Heart left ventricle (tissue), 16 donors: ENCODE measurements around the gene TMCO6. TPM values are rescaled to one million over a fixed set of nuclear protein-coding genes. Genes with fewer than 3 reads are reported as not detected.
A peak's percentile ranks its signal among the peaks of the same experiment; 100 is the strongest.
"Not testable (repeated sequence)": the region's sequence is repeated elsewhere in the genome, so short reads cannot be mapped to it uniquely, and the experiment has no call there.

Experiments
- ATAC-seq, 4 donors: fragments of 200-7000 bp; cut with Tn5 transposase; one replicate each; pipeline ENCODE4 v1.9.1; 2020 to 2022; ENCODE audit warnings: moderate library complexity in 4 of 4, mild to moderate bottlenecking in 3 of 4, moderate number of reproducible peaks in 1 of 4
- DNase-seq, 5 donors: peaks; one replicate each; pipeline ENCODE4 v3.0.0-alpha.2; 2020
- H3K27ac ChIP-seq, 12 donors: fragments of 200-600 bp; sonication (generic) in 4 of 12; one replicate each; pipeline versions ENCODE4 v1.5.0 to v1.8.0; 2016 to 2022; ENCODE audit warnings: mild to moderate bottlenecking in 2 of 12
- H3K27me3 ChIP-seq, 9 donors: fragments of 200-600 bp; sonication (generic) in 2 of 9; one replicate each; pipeline versions ENCODE4 v1.5.1 to v1.8.0; 2016 to 2022; ENCODE audit warnings: mild to moderate bottlenecking in 3 of 9
- H3K36me3 ChIP-seq, 9 donors: fragments of 200-600 bp; sonication (generic) in 2 of 9; one replicate each; pipeline versions ENCODE4 v1.5.0 to v1.8.0; 2018 to 2022; ENCODE audit warnings: mild to moderate bottlenecking in 2 of 9
- H3K4me1 ChIP-seq, 12 donors: fragments of 200-600 bp; sonication (generic) in 4 of 12; one replicate each; pipeline versions ENCODE4 v1.5.0 to v1.8.0; 2016 to 2022; ENCODE audit warnings: mild to moderate bottlenecking in 3 of 12
- H3K4me3 ChIP-seq, 12 donors: fragments of 200-600 bp; sonication (generic) in 4 of 12; one replicate each; pipeline versions ENCODE4 v1.5.0 to v1.8.0; 2017 to 2022; ENCODE audit warnings: mild to moderate bottlenecking in 9 of 12, moderate library complexity in 4 of 12
- H3K9me3 ChIP-seq, 12 donors: fragments of 200-600 bp; sonication (generic) in 4 of 12; one replicate each; pipeline versions ENCODE4 v1.5.0 to v1.8.0; 2016 to 2022; ENCODE audit warnings: mild to moderate bottlenecking in 1 of 12
- CTCF ChIP-seq, 12 donors: fragments of 200-600 bp; sonication (generic) in 4 of 12; IDR thresholded peaks; one replicate each; pipeline versions ENCODE4 v1.5.0 to v1.8.0; 2018 to 2022; ENCODE audit warnings: antibody characterized with exemption in 12 of 12, mild to moderate bottlenecking in 5 of 12
- POLR2A ChIP-seq, 2 donors: fragments of 450-650 bp; IDR thresholded peaks; one replicate each; pipeline ENCODE4 v1.6.1; 2017; ENCODE audit warnings: antibody characterized with exemption in 2 of 2, mild to moderate bottlenecking in 2 of 2, moderate library complexity in 2 of 2
- WGBS, 4 donors: extraction: QIAGEN DNeasy Blood & Tissue Kit in 2 of 4; methylation state at CpG; one replicate each; pipeline versions ENCODE4 v1.1.5 to v1.1.7; 2013 to 2018; 5-methylcytosine and 5-hydroxymethylcytosine counted together
- intact Hi-C, 10 donors: fragments of 100-400 bp; cut with DNase I; formaldehyde crosslinking; loops; one replicate each; pipeline versions ENCODE4 v1.11.1 to v1.14.2; 2022
- polyA plus RNA-seq, 2 donors: library from polyadenylated mRNA; stranded (reverse); fragments of 200-250 nt; gene quantifications; one replicate each; pipeline ENCODE4 v1.2.3, GENCODE V29; 2013
- total RNA-seq, 9 donors: library from RNA; depleted of rRNA in 2 of 9; stranded (reverse); fragments of >200 nt in 2 of 9; fragmentation: NEBNext Ultra II Directional in 3 of 9; extraction: Animal tissue kit (Norgen Biotek cat#: 25700) in 3 of 9; gene quantifications; one replicate each; pipeline versions ENCODE4 v1.1.0 to v1.2.4, GENCODE V29; 2016 to 2023
- donor health status: ischemic (EF 13 %, LVEDD 7.1; RV severe dilation, severe dysfunction).
- donor health status: healthy with polysubstance abuse.
- donor health status: DM: no; HTN: yes; CAD: no.
- donor health status: DM: no; HTN: no; CAD: no.
- donor health status: ischemic (EF 25% LVEDD 6.9; RV normal size, moderate dysfunction).
- donor health status: ischemic (EF 25% LVEDD 5.7; RV mildly dilated, moderate dysfunction).
- donor health status: healthy.
- donor health status: DM: yes; HTN: yes; CAD: no.
- donor health status: ischemic (EF 35%, LVEDD 5.7; RV mildly dilated, moderate dysfunction).
- donor health status: nonischemic (EF 11% LVEDD 7.7; RV severe dilation, severe dysfunction).
- donor health status: DM: yes; HTN: yes; CAD: no.
- donor health status: PGD.
- donor health status: ischemic (EF 29% LVEDD 5.4; RV normal size, mild dysfunction).
- donor health status: nonischemic (EF 23%, LVEDD 6.1; RV moderate dilation, normal function).

TMCO6 gene
- total and polyA plus RNA-seq, 11 donors = 2.2 to 11.7 (median 3.9) TPM

GRCh38 chr5:140664030-140664358, 24.7 kb downstream of the TMCO6 start:
- DNase-seq (no peak), ATAC-seq (peak in 2 of 4 donors; percentile 17 to 21)
- WGBS, 4 donors = 7 to 18% (median 7%) methylated on average over 18 of the region's 18 CpGs

GRCh38 chr5:140664359-140665119, 25.3 kb downstream of the TMCO6 start, which contains the start of gene WDR55:
Gene WDR55, plus strand, starts transcription at chr5:140664904. Its CDS starts 9 bp downstream, at chr5:140664913.
- intact Hi-C loops = loop anchor here in 4 of 10 donors (1.0 to 10.0 kb wide), 5 partner anchors 17 to 260 kb away; partner anchors contain the start of genes ANKHD1 (in 2 of the 4), IK (in 2 of the 4), NDUFA2 (in 2 of the 4) and HARS1 (in 1 of the 4)
- WGBS, 4 donors = 0 to 1% (median 1%) methylated on average over 37 to 54 of the region's 54 CpGs

More at GRCh38 chr5:140664030-140664358, 24.7 kb downstream of the TMCO6 start:
- peak overlapping the region; percentile 90 to 99 (median 94) for H3K27ac ChIP-seq
- intact Hi-C loops = loop anchor here in 4 of 10 donors (1.0 to 10.0 kb wide), 5 partner anchors 17 to 259 kb away; partner anchors contain the start of genes ANKHD1 (in 2 of the 4), IK (in 2 of the 4), NDUFA2 (in 2 of the 4) and HARS1 (in 1 of the 4)
- H3K4me3 ChIP-seq = peak overlapping the region; percentile 50 to 98 (median 90)
- no peaks in the 10 kb centered on the region for H3K9me3 ChIP-seq
- TF ChIP-seq CTCF (IDR thresholded peaks at IDR 0.05) = no peak
- H3K27me3 ChIP-seq = no peaks in the 10 kb centered on the region
- peaks cover 0 to 64% (median 59%) of the 10 kb centered on the region in 9 donors for H3K36me3 ChIP-seq
- H3K4me1 ChIP-seq = peaks cover 0 to 34% (median 27%) of the 10 kb centered on the region in 12 donors

GRCh38 chr5:140671035-140671434, 31.8 kb downstream of the TMCO6 start:
- DNase-seq, H3K9me3 ChIP-seq, intact Hi-C loops, H3K27ac ChIP-seq, H3K4me3 ChIP-seq, H3K27me3 ChIP-seq: not testable (repeated sequence)
- Histone ChIP-seq H3K4me1 (peaks cover 0 to 18% (median 14%) of the 10 kb centered on the region in 12 donors), H3K36me3 (peaks cover 0 to 87% (median 75%) of the 10 kb centered on the region in 9 donors)
- 89 to 100% (median 95%) methylated on average over 2 to 4 of the region's 4 CpGs for WGBS, 4 donors
- ATAC-seq = peak in 1 of 4 donors; percentile 10

More at GRCh38 chr5:140664359-140665119, 25.3 kb downstream of the TMCO6 start, which contains the start of gene WDR55:
- Histone ChIP-seq H3K27ac (peak within 1 kb of the TSS; percentile 90 to 99 (median 94)), H3K4me3 (peak within 1 kb of the TSS; percentile 50 to 98 (median 90)), H3K9me3 (no peaks in the 10 kb centered on the region), H3K36me3 (peaks cover 0 to 64% (median 59%) of the 10 kb centered on the region in 9 donors), H3K27me3 (no peaks in the 10 kb centered on the region), H3K4me1 (peaks cover 0 to 34% (median 27%) of the 10 kb centered on the region in 12 donors)
- TF ChIP-seq CTCF (IDR thresholded peaks at IDR 0.05) (no peak), POLR2A (IDR thresholded peaks at IDR 0.05) (peak; percentile 54 to 80)
- ATAC-seq (peak; percentile 98 to 99 (median 98)), DNase-seq (peak; percentile 96 to 98 (median 97))

- H3K4me3 ChIP-seq = no peak overlapping the region
- H3K4me1 ChIP-seq = peaks cover 0 to 13% (median 9%) of the 10 kb centered on the region in 12 donors
- DNase-seq = no peak
- no peaks in the 10 kb centered on the region for H3K9me3 ChIP-seq
- H3K36me3 ChIP-seq = peaks cover 0 to 92% (median 80%) of the 10 kb centered on the region in 9 donors
- no peak for TF ChIP-seq CTCF (IDR thresholded peaks at IDR 0.05)
- TF ChIP-seq POLR2A (IDR thresholded peaks at IDR 0.05) = no peak
- H3K27ac ChIP-seq = no peak overlapping the region
- intact Hi-C loops = no loop called here
- ATAC-seq = no peak
- WGBS, 4 donors = 96 to 100% (median 97%) methylated on average over 4 to 6 of the region's 7 CpGs
- H3K27me3 ChIP-seq = no peaks in the 10 kb centered on the region
These were observed 32.3 kb downstream of the TMCO6 start for GRCh38 chr5:140671472-140672125.
